NOMO-1 (cell line): ENCODE measurements around the gene SEMA4G.

Experiments used
- DNase-seq, 2 experiments: peaks; one replicate each; lab custom pipeline; 2025; ENCODE audit not compliant: unreplicated experiment in 2 of 2; lab: John Stamatoyannopoulos, UW

Gene SEMA4G

GRCh38 chr10:100987685-100988049, 18.4 kb downstream of the SEMA4G start:
- DNase-seq: no peak

GRCh38 chr10:100988166-100988565, 18.9 kb downstream of the SEMA4G start:
- no peak for DNase-seq

- DNase-seq: no peak
These were observed 19.8 kb downstream of the SEMA4G start for GRCh38 chr10:100989088-100989487.

GRCh38 chr10:100993986-100994708, 24.8 kb downstream of the SEMA4G start:
- no peak for DNase-seq

GRCh38 chr10:100995181-100995580, 25.9 kb downstream of the SEMA4G start:
- no peak for DNase-seq

- peak; percentile 25 to 29 for DNase-seq
These were observed 27.5 kb downstream of the SEMA4G start for GRCh38 chr10:100996678-100997359.

GRCh38 chr10:100997360-100998182, 28.3 kb downstream of the SEMA4G start:
- DNase-seq: peak; percentile 48 to 75

- peak; percentile 34 to 57 for DNase-seq
These were observed 29.1 kb downstream of the SEMA4G start for GRCh38 chr10:100998183-100998990.

- peak; percentile 40 to 78 for DNase-seq
These were observed 29.9 kb downstream of the SEMA4G start for GRCh38 chr10:100998991-100999741.

- DNase-seq: no peak
These were observed 30.4 kb downstream of the SEMA4G start, which contains the start of gene LZTS2 for GRCh38 chr10:100999742-101000126. LZTS2 (plus strand) TSS chr10:100999808; CDS start chr10:101002539, 2,731 bp downstream.

- no peak for DNase-seq
These were observed 31.0 kb downstream of the SEMA4G start for GRCh38 chr10:101000127-101000914.

GRCh38 chr10:101000915-101001658, 31.8 kb downstream of the SEMA4G start:
- DNase-seq: no peak

GRCh38 chr10:101001659-101002035, 32.3 kb downstream of the SEMA4G start:
- DNase-seq: no peak

GRCh38 chr10:101002456-101002855, 33.2 kb downstream of the SEMA4G start:
- DNase-seq: no peak

GRCh38 chr10:101003639-101004206, 34.4 kb downstream of the SEMA4G start:
- DNase-seq: no peak

- DNase-seq: no peak
These were observed 36.1 kb downstream of the SEMA4G start for GRCh38 chr10:101005361-101005760.

- no peak for DNase-seq
These were observed 36.7 kb downstream of the SEMA4G start for GRCh38 chr10:101005869-101006567.
